ENCODE measurements around the gene PLET1. TPM values are rescaled to one million over a fixed set of nuclear protein-coding genes. Genes with fewer than 3 reads are reported as not detected.

Gene PLET1
- total RNA-seq, 1 experiment from 2014 or later: not detected

DNA sequence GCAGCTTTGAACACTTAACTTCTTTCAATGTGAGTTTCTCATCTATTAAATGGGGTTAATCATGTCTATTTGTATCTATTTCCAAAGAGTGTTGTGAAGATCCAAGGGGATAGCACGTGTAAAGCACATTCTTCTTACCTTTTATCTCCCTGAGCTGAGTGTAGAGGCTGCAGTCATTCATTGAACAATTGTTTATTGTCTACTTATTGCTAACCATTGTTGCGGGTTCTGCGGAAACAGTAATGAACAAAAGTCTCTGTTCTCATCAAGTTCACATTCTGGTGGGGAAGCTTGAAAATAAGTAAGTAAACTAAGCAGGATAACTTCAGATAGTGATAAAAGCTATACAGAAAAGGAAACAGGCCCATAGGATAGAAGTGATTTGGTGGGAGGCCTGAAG, 27.4 kb upstream of the PLET1 start:
- Histone ChIP-seq H3K79me2 (ENCODE audit: insufficient read depth, low read length) (no peaks in the 10 kb centered on the region), H3K23ac (ENCODE audit: insufficient read length, low read depth, low read length) (no peak overlapping the region), H2BK15ac (ENCODE audit: low read depth, low read length) (no peak overlapping the region), H2BK12ac (ENCODE audit: insufficient read length, low read depth, low read length) (no peak overlapping the region), H3K14ac (ENCODE audit: insufficient read depth, low read length) (no peak overlapping the region), H3K79me1 (ENCODE audit: insufficient read depth, low read depth, low read length, poor library complexity, severe bottlenecking) (no peaks in the 10 kb centered on the region), H3K27ac (ENCODE audit: insufficient read length, low read depth, low read length) (no peak overlapping the region), H3K4me2 (ENCODE audit: insufficient read depth, insufficient read length, low read length) (no peak overlapping the region), H3K18ac (ENCODE audit: insufficient read length, low read depth, low read length) (no peak overlapping the region), H3K9me3 (ENCODE audit: control insufficient read depth, low read depth, low read length) (no peaks in the 10 kb centered on the region), H3K9ac (ENCODE audit: extremely low read depth, insufficient read length, low read length) (no peak overlapping the region), H3K56ac (ENCODE audit: insufficient read length, low read depth, low read length) (no peak overlapping the region), H4K91ac (ENCODE audit: insufficient read length, low read depth, low read length) (no peak overlapping the region), H3K4me1 (ENCODE audit: insufficient read depth, low read length) (0 out of 2 replicates have a peak, but pooled peaks cover 2% of the 10 kb centered on the region), H4K20me1 (ENCODE audit: control insufficient read depth, insufficient read depth, insufficient read length) (no peaks in the 10 kb centered on the region), H2AK5ac (ENCODE audit: insufficient read length, low read length) (no peak overlapping the region), H4K8ac (replicated peaks; ENCODE audit: insufficient read length, low read depth, low read length) (no peak overlapping the region), H3K27me3 (ENCODE audit: insufficient read depth, low read length) (no peaks in the 10 kb centered on the region; the same call in 1 of the 2 replicates), H2AFZ (ENCODE audit: low read length) (no peak overlapping the region), H4K5ac (ENCODE audit: insufficient read length, low read depth, low read length) (no peak overlapping the region), H3K23me2 (ENCODE audit: insufficient read length, low read depth, low read length, poor library complexity, severe bottlenecking) (peaks cover 3% of the 10 kb centered on the region), H2BK120ac (ENCODE audit: low read depth, low read length, poor library complexity, severe bottlenecking) (no peak overlapping the region), H2BK20ac (ENCODE audit: low read depth, low read length, poor library complexity, severe bottlenecking) (no peak overlapping the region), H3K4ac (ENCODE audit: low read depth, low read length) (no peak overlapping the region), H2BK5ac (ENCODE audit: insufficient read length, low read length) (no peak overlapping the region), H3T11ph (ENCODE audit: low read length) (no peak overlapping the region)
- Mint-ChIP-seq H3K27ac (no peak overlapping the region), H3K4me3 (no peak overlapping the region), H3K27me3 (ENCODE audit: low read depth) (peaks cover 31% of the 10 kb centered on the region), H3K36me3 (ENCODE audit: insufficient read depth in 1 of 3, low read depth in 3 of 3) (no peaks in the 10 kb centered on the region), H3K4me1 (peaks cover 13 to 19% of the 10 kb centered on the region in 2 experiments), H3K9me3 (no peaks in the 10 kb centered on the region)
- TF ChIP-seq, protein P1, sequence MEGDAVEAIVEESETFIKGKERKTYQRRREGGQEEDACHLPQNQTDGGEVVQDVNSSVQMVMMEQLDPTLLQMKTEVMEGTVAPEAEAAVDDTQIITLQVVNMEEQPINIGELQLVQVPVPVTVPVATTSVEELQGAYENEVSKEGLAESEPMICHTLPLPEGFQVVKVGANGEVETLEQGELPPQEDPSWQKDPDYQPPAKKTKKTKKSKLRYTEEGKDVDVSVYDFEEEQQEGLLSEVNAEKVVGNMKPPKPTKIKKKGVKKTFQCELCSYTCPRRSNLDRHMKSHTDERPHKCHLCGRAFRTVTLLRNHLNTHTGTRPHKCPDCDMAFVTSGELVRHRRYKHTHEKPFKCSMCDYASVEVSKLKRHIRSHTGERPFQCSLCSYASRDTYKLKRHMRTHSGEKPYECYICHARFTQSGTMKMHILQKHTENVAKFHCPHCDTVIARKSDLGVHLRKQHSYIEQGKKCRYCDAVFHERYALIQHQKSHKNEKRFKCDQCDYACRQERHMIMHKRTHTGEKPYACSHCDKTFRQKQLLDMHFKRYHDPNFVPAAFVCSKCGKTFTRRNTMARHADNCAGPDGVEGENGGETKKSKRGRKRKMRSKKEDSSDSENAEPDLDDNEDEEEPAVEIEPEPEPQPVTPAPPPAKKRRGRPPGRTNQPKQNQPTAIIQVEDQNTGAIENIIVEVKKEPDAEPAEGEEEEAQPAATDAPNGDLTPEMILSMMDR (conservative IDR thresholded peaks at IDR 0.05): no peak
- no peak for DNase-seq
- WGBS (ENCODE audit: extremely low coverage, insufficient read length, low lambda C conversion rate): no CpG with 5 or more reads among the region's 3 CpGs
